PC-3 (cell line): ENCODE results near the gene SEMA4F.

Source experiments
- CTCF ChIP-seq: fragments of 300-600 bp; sonication (generic); conservative IDR thresholded peaks from 2 replicates; pipeline ENCODE4 v1.5.1; 2017; ENCODE audit warnings: antibody characterized with exemption, low read depth, mild to moderate bottlenecking, low read length
- EZH2 ChIP-seq: fragments of 300-600 bp; sonication (generic); IDR thresholded peaks from one replicate; pipeline ENCODE4 v1.6.1; 2017; ENCODE audit warnings: antibody characterized with exemption, mild to moderate bottlenecking, low read length; ENCODE audit not compliant: unreplicated experiment

GRCh38 chr2:74714691-74715080, 60.6 kb downstream of the SEMA4F start:
- no peak for TF ChIP-seq CTCF
- no peak for TF ChIP-seq EZH2
